GM19372 (cell line): ENCODE results near the gene SMIM9.

ENCODE experiments used
- ATAC-seq: cut with Tn5 transposase; IDR thresholded peaks from one replicate; pipeline ENCODE4 v1.9.1; 2021; ENCODE audit warnings: mild to moderate bottlenecking, low read depth, moderate library complexity; ENCODE audit not compliant: unreplicated experiment

Gene SMIM9

GRCh38 chrX:154785716-154786115, 48.7 kb downstream of the SMIM9 start:
- ATAC-seq, result no peak

GRCh38 chrX:154784149-154784995, 50.1 kb downstream of the SMIM9 start:
- ATAC-seq, result no peak

GRCh38 chrX:154780968-154781367, 53.5 kb downstream of the SMIM9 start:
- no peak for ATAC-seq

GRCh38 chrX:154779261-154779660, 55.2 kb downstream of the SMIM9 start:
- ATAC-seq, result no peak

- ATAC-seq, result no peak
These were observed 57.7 kb downstream of the SMIM9 start for GRCh38 chrX:154776753-154777152.

GRCh38 chrX:154775419-154776349, 58.8 kb downstream of the SMIM9 start:
- no peak for ATAC-seq

GRCh38 chrX:154774622-154775021, 59.8 kb downstream of the SMIM9 start:
- ATAC-seq, result no peak
